Measurements from ENCODE around the gene SORBS1. TPM values are rescaled to one million over a fixed set of nuclear protein-coding genes. Genes with fewer than 3 reads are reported as not detected.
A peak's percentile ranks its signal among the peaks of the same experiment; 100 is the strongest.

The SORBS1 gene
- total RNA-seq, 4 donors from 2014 or later, result 92.2 to 308 (median 150) TPM

GRCh38 chr10:95295031-95295755, 266.0 kb downstream of the SORBS1 start:
- Histone ChIP-seq H3K36me3 (no peaks in the 10 kb centered on the region), H3K27ac (peak overlapping the region; percentile 74 to 92 (median 84)), H3K4me3 (peak overlapping the region in 3 of 4 donors; percentile 23 to 39 (median 26)), H3K9me3 (no peaks in the 10 kb centered on the region), H3K27me3 (peaks cover under 1% of the 10 kb centered on the region), H3K4me1 (peaks cover 5 to 33% (median 25%) of the 10 kb centered on the region in 4 donors)
- WGBS, 2 donors (ENCODE audit: low coverage in 1 of 2), result 9% methylated on average over 39 of the region's 39 CpGs; no CpG with 5 or more reads in 1 of the 2 donors
- in situ Hi-C loops (cut with MboI; ENCODE audit: low pct_ligation_motif_present in 1 of 4, low pct_unique_long_range_greater_than_20kb in 1 of 4, low sequenced_read_pairs in 3 of 4), result no loop called here
- peak; percentile 79 for DNase-seq
- intact Hi-C loops (cut with DNase I; ENCODE audit: low total_unique reads), result no loop called here
- TF ChIP-seq CTCF (IDR thresholded peaks at IDR 0.05) (no peak), POLR2A (IDR thresholded peaks at IDR 0.05) (peak; percentile 34), POLR2AphosphoS5 (IDR thresholded peaks at IDR 0.05) (peak in 2 of 3 donors; percentile 21 to 51)

GRCh38 chr10:95293631-95294030, 267.5 kb downstream of the SORBS1 start:
- Histone ChIP-seq H3K36me3 (no peaks in the 10 kb centered on the region), H3K4me3 (no peak overlapping the region), H3K27ac (peak overlapping the region in 3 of 4 donors; percentile 85 to 97 (median 92)), H3K27me3 (peaks cover 6% of the 10 kb centered on the region), H3K4me1 (peaks cover 5 to 38% (median 30%) of the 10 kb centered on the region in 4 donors), H3K9me3 (no peaks in the 10 kb centered on the region)
- no peak for DNase-seq
- 41 to 51% methylated on average over 3 of the region's 3 CpGs for WGBS, 2 donors (ENCODE audit: low coverage in 1 of 2)
- in situ Hi-C loops (cut with MboI; ENCODE audit: low pct_ligation_motif_present in 1 of 4, low pct_unique_long_range_greater_than_20kb in 1 of 4, low sequenced_read_pairs in 3 of 4) (no loop called here), intact Hi-C loops (cut with DNase I; ENCODE audit: low total_unique reads) (no loop called here)
- no peak for TF ChIP-seq POLR2A (IDR thresholded peaks at IDR 0.05)
- TF ChIP-seq POLR2AphosphoS5 (IDR thresholded peaks at IDR 0.05), result no peak
- TF ChIP-seq EP300 (IDR thresholded peaks at IDR 0.05; ENCODE audit: low read depth), result no peak
- no peak for TF ChIP-seq CTCF (IDR thresholded peaks at IDR 0.05)

GRCh38 chr10:95291365-95292039, 269.7 kb downstream of the SORBS1 start:
- H3K4me3 ChIP-seq, result peak overlapping the region in 3 of 4 donors; percentile 90 to 98 (median 94)
- 63 to 88% methylated on average over 7 to 19 of the region's 19 CpGs for WGBS, 2 donors (ENCODE audit: low coverage in 1 of 2)
- peak overlapping the region; percentile 92 to 99 (median 98) for H3K27ac ChIP-seq
- H3K9me3 ChIP-seq, result no peaks in the 10 kb centered on the region
- H3K4me1 ChIP-seq, result peaks cover 7 to 59% (median 50%) of the 10 kb centered on the region in 4 donors
- intact Hi-C loops (cut with DNase I; ENCODE audit: low total_unique reads) (no loop called here), in situ Hi-C loops (cut with MboI; ENCODE audit: low pct_ligation_motif_present in 1 of 4, low pct_unique_long_range_greater_than_20kb in 1 of 4, low sequenced_read_pairs in 3 of 4) (no loop called here)
- peaks cover 6% of the 10 kb centered on the region for H3K27me3 ChIP-seq
- DNase-seq, result no peak
- TF ChIP-seq POLR2AphosphoS5 (IDR thresholded peaks at IDR 0.05), result no peak
- TF ChIP-seq EP300 (IDR thresholded peaks at IDR 0.05; ENCODE audit: low read depth), result no peak
- TF ChIP-seq CTCF (IDR thresholded peaks at IDR 0.05), result no peak
- no peaks in the 10 kb centered on the region for H3K36me3 ChIP-seq
